HEK293 (cell line): ENCODE results near the gene EMILIN1.

Source experiments
- KLF10 ChIP-seq: fragments of 450-650 bp; IDR thresholded peaks from 2 replicates; pipeline ENCODE4 v1.5.1; 2018; ENCODE audit warnings: missing biosample characterization, mild to moderate bottlenecking, missing genetic modification characterization
- KLF8 ChIP-seq: fragments of 450-650 bp; formaldehyde crosslinking; IDR thresholded peaks from 2 replicates; pipeline ENCODE4 v1.5.1; 2016; ENCODE audit warnings: missing biosample characterization, missing genetic modification characterization
- PRDM4 ChIP-seq: fragments of 450-650 bp; formaldehyde crosslinking; IDR thresholded peaks from 2 replicates; pipeline ENCODE4 v1.5.1; 2017; ENCODE audit warnings: missing biosample characterization, missing genetic modification characterization
- YY2 ChIP-seq: fragments of 450-650 bp; formaldehyde crosslinking; IDR thresholded peaks from 2 replicates; pipeline ENCODE4 v1.5.1; 2016; ENCODE audit warnings: missing biosample characterization, missing genetic modification characterization
- ZBTB11 ChIP-seq: fragments of 450-650 bp; formaldehyde crosslinking; conservative IDR thresholded peaks from 2 replicates; pipeline ENCODE4 v1.5.1; 2016; ENCODE audit warnings: low read depth, missing biosample characterization, missing genetic modification characterization
- ZBTB26 ChIP-seq: fragments of 450-650 bp; formaldehyde crosslinking; optimal IDR thresholded peaks from 2 replicates; pipeline ENCODE3; 2016; ENCODE audit warnings: missing biosample characterization, mild to moderate bottlenecking, missing genetic modification characterization
- ZBTB48 ChIP-seq: fragments of 450-650 bp; formaldehyde crosslinking; IDR thresholded peaks from 2 replicates; pipeline ENCODE4 v1.5.1; 2016; ENCODE audit warnings: missing biosample characterization, missing genetic modification characterization
- ZBTB6 ChIP-seq: fragments of 450-650 bp; formaldehyde crosslinking; IDR thresholded peaks from 2 replicates; pipeline ENCODE4 v1.5.1; 2017; ENCODE audit warnings: missing biosample characterization, missing genetic modification characterization
- ZEB2 ChIP-seq: fragments of 450-650 bp; formaldehyde crosslinking; IDR thresholded peaks from 2 replicates; pipeline ENCODE4 v1.5.1; 2016; ENCODE audit warnings: missing biosample characterization, missing genetic modification characterization
- ZFP69B ChIP-seq: fragments of 450-650 bp; formaldehyde crosslinking; IDR thresholded peaks from 2 replicates; pipeline ENCODE4 v1.5.1; 2016; ENCODE audit warnings: missing biosample characterization, missing genetic modification characterization
- ZNF16 ChIP-seq: fragments of 450-650 bp; formaldehyde crosslinking; IDR thresholded peaks from 2 replicates; pipeline ENCODE4 v1.5.1; 2016; ENCODE audit warnings: low read depth, missing biosample characterization, missing genetic modification characterization
- ZNF223 ChIP-seq: fragments of 450-650 bp; formaldehyde crosslinking; IDR thresholded peaks from 2 replicates; pipeline ENCODE4 v1.5.1; 2016; ENCODE audit warnings: missing biosample characterization, missing genetic modification characterization
- ZNF280C ChIP-seq: fragments of 450-650 bp; formaldehyde crosslinking; IDR thresholded peaks from 2 replicates; pipeline ENCODE4 v1.5.1; 2016; ENCODE audit warnings: missing biosample characterization, missing genetic modification characterization
- ZNF701 ChIP-seq: fragments of 450-650 bp; formaldehyde crosslinking; IDR thresholded peaks from 2 replicates; pipeline ENCODE4 v1.5.1; 2016; ENCODE audit warnings: missing biosample characterization, missing genetic modification characterization
- TF ChIP-seq, protein P1 (sequence below): fragments of 450-650 bp; formaldehyde crosslinking; IDR thresholded peaks from 2 replicates; pipeline ENCODE4 v1.5.1; 2016; ENCODE audit warnings: missing biosample characterization, missing genetic modification characterization, borderline replicate concordance
- TF ChIP-seq, protein P2 (sequence below): fragments of 450-650 bp; formaldehyde crosslinking; IDR thresholded peaks from 2 replicates; pipeline ENCODE4 v1.5.1; 2017; ENCODE audit warnings: missing biosample characterization, mild to moderate bottlenecking, missing genetic modification characterization, moderate library complexity
- TF ChIP-seq, protein P3 (sequence below): fragments of 450-650 bp; formaldehyde crosslinking; IDR thresholded peaks from 2 replicates; pipeline ENCODE4 v1.5.1; 2016; ENCODE audit warnings: missing biosample characterization, missing genetic modification characterization, low read depth
- TF ChIP-seq, protein P4 (sequence below): fragments of 450-650 bp; formaldehyde crosslinking; IDR thresholded peaks from 2 replicates; pipeline ENCODE4 v1.5.1; 2016; ENCODE audit warnings: missing biosample characterization, missing genetic modification characterization, low read depth

The EMILIN1 gene

DNA sequence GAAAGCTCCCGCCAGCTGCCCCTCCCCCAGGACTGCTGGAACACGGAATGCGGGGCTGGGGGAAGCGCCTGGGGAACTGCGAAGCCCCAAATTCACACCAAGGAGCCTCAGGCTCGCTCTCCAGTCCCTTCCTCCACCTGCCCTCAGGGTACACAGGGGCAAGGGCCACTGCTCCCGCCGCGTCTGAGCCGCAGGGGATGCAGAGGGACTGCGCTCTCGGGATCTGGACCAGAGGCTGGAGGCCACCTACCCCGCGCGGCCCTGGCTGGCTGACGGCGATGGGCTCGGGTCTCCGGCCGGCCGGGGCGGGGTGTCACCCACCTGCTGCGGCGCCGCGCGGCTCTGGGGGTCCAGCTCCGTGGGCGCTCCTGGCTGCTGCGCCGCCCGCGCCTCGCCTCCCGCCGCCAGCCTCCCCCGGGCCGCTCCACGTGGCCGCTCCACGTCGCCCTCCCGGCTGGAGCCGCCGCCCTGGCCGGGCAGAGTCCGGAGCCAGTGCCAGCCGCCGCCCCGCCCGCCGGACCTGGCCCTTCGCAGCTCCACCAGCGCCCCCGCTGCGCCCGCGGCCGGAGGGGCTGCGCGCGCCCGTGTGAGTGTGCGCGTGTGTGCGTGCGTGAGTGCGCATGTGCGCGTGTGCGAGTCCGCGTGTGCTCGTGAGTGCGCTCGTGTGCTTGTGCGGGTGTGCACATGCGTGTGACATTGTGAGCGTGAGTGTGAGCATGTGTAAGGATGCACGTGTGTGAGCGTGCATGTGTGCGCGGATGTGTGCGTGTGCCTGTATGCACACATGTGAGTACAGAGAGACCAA lies 40.3 kb downstream of the EMILIN1 start, which contains the start of gene CGREF1 (continued):
- TF ChIP-seq, protein P1, sequence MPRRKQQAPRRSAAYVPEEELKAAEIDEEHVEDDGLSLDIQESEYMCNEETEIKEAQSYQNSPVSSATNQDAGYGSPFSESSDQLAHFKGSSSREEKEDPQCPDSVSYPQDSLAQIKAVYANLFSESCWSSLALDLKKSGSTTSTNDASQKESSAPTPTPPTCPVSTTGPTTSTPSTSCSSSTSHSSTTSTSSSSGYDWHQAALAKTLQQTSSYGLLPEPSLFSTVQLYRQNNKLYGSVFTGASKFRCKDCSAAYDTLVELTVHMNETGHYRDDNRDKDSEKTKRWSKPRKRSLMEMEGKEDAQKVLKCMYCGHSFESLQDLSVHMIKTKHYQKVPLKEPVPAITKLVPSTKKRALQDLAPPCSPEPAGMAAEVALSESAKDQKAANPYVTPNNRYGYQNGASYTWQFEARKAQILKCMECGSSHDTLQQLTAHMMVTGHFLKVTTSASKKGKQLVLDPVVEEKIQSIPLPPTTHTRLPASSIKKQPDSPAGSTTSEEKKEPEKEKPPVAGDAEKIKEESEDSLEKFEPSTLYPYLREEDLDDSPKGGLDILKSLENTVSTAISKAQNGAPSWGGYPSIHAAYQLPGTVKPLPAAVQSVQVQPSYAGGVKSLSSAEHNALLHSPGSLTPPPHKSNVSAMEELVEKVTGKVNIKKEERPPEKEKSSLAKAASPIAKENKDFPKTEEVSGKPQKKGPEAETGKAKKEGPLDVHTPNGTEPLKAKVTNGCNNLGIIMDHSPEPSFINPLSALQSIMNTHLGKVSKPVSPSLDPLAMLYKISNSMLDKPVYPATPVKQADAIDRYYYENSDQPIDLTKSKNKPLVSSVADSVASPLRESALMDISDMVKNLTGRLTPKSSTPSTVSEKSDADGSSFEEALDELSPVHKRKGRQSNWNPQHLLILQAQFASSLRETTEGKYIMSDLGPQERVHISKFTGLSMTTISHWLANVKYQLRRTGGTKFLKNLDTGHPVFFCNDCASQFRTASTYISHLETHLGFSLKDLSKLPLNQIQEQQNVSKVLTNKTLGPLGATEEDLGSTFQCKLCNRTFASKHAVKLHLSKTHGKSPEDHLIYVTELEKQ = no peak
- TF ChIP-seq, protein P2, sequence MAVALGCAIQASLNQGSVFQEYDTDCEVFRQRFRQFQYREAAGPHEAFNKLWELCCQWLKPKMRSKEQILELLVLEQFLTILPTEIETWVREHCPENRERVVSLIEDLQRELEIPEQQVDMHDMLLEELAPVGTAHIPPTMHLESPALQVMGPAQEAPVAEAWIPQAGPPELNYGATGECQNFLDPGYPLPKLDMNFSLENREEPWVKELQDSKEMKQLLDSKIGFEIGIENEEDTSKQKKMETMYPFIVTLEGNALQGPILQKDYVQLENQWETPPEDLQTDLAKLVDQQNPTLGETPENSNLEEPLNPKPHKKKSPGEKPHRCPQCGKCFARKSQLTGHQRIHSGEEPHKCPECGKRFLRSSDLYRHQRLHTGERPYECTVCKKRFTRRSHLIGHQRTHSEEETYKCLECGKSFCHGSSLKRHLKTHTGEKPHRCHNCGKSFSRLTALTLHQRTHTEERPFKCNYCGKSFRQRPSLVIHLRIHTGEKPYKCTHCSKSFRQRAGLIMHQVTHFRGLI (tag by site-specific recombination) = no peak
- no peak for TF ChIP-seq ZNF701 (tag by site-specific recombination)
- TF ChIP-seq ZNF280C (tag by site-specific recombination) = no peak
- TF ChIP-seq ZNF16 (tag by site-specific recombination) = no peak
- TF ChIP-seq, protein P3, sequence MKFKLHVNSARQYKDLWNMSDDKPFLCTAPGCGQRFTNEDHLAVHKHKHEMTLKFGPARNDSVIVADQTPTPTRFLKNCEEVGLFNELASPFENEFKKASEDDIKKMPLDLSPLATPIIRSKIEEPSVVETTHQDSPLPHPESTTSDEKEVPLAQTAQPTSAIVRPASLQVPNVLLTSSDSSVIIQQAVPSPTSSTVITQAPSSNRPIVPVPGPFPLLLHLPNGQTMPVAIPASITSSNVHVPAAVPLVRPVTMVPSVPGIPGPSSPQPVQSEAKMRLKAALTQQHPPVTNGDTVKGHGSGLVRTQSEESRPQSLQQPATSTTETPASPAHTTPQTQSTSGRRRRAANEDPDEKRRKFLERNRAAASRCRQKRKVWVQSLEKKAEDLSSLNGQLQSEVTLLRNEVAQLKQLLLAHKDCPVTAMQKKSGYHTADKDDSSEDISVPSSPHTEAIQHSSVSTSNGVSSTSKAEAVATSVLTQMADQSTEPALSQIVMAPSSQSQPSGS = no peak
- TF ChIP-seq ZNF223 (tag by site-specific recombination) = no peak
- TF ChIP-seq, protein P4, sequence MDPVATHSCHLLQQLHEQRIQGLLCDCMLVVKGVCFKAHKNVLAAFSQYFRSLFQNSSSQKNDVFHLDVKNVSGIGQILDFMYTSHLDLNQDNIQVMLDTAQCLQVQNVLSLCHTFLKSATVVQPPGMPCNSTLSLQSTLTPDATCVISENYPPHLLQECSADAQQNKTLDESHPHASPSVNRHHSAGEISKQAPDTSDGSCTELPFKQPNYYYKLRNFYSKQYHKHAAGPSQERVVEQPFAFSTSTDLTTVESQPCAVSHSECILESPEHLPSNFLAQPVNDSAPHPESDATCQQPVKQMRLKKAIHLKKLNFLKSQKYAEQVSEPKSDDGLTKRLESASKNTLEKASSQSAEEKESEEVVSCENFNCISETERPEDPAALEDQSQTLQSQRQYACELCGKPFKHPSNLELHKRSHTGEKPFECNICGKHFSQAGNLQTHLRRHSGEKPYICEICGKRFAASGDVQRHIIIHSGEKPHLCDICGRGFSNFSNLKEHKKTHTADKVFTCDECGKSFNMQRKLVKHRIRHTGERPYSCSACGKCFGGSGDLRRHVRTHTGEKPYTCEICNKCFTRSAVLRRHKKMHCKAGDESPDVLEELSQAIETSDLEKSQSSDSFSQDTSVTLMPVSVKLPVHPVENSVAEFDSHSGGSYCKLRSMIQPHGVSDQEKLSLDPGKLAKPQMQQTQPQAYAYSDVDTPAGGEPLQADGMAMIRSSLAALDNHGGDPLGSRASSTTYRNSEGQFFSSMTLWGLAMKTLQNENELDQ (tag by site-specific recombination) = no peak
- no peak for TF ChIP-seq ZBTB11 (tag by site-specific recombination)
- no peak for TF ChIP-seq KLF8 (tag by site-specific recombination)
- no peak for TF ChIP-seq PRDM4 (tag by site-specific recombination)
- TF ChIP-seq ZBTB48 (tag by site-specific recombination) = no peak
- TF ChIP-seq ZFP69B (tag by site-specific recombination) = no peak
- peak; percentile 98 for TF ChIP-seq ZBTB26 (tag by site-specific recombination)
- TF ChIP-seq YY2 (tag by site-specific recombination) = no peak
- no peak for TF ChIP-seq KLF10 (tag by site-specific recombination)
- TF ChIP-seq ZBTB6 = no peak
- TF ChIP-seq ZEB2 = no peak
